ENCODE data around the gene RAF1.

DNA sequence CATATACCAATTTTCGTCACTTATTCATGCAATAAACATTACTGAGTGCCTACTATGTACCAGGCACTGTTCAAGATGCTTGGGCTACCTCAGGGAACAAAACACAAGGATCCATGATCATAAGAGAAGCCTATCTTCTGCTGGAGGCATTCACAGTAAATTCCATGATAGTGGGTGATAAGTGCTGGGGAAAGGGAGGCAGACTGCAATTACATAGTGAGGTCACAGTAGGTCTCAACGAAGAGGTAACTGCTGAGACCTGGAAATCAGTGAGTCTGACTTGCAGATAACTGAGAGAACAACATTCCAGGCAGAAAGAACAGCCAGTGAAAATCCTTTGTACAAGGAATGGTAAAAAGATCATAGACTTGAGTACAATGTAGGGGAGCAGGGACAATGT lies 33.6 kb downstream of the RAF1 start:
- TF ChIP-seq EZH2 (IDR thresholded peaks at IDR 0.05) (no peak), POLR2AphosphoS5 (IDR thresholded peaks at IDR 0.05; ENCODE audit: borderline replicate concordance, low read depth, low read length) (no peak), FOXP2 (optimal IDR thresholded peaks at IDR 0.05; ENCODE audit: control extremely low read depth, extremely low read length, insufficient read depth) (no peak)

Data from SK-N-MC (cell line).